Testis (tissue), 2 donors: Measurements from ENCODE around the gene HGFAC.

Experiments used
- POLR2A ChIP-seq: fragments of 450-650 bp; IDR thresholded peaks from one replicate; pipeline ENCODE4 v1.6.1; 2017; ENCODE audit warnings: antibody characterized with exemption, mild to moderate bottlenecking, moderate library complexity
- TF ChIP-seq, protein P1 (sequence below), 3 experiments: fragments of 450-650 bp in 2 of 3; fragments of 200-600 bp in 1 of 3; sonication (generic) in 1 of 3; IDR thresholded peaks; one replicate each; pipeline ENCODE4 v1.5.1; 2016 to 2019; ENCODE audit warnings: antibody characterized with exemption in 3 of 3, mild to moderate bottlenecking in 2 of 3, moderate library complexity in 1 of 3

- TF ChIP-seq POLR2A = no peak
- TF ChIP-seq, protein P1, sequence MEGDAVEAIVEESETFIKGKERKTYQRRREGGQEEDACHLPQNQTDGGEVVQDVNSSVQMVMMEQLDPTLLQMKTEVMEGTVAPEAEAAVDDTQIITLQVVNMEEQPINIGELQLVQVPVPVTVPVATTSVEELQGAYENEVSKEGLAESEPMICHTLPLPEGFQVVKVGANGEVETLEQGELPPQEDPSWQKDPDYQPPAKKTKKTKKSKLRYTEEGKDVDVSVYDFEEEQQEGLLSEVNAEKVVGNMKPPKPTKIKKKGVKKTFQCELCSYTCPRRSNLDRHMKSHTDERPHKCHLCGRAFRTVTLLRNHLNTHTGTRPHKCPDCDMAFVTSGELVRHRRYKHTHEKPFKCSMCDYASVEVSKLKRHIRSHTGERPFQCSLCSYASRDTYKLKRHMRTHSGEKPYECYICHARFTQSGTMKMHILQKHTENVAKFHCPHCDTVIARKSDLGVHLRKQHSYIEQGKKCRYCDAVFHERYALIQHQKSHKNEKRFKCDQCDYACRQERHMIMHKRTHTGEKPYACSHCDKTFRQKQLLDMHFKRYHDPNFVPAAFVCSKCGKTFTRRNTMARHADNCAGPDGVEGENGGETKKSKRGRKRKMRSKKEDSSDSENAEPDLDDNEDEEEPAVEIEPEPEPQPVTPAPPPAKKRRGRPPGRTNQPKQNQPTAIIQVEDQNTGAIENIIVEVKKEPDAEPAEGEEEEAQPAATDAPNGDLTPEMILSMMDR (IDR thresholded peaks at IDR 0.05) = no peak
Observed at GRCh38 chr4:3406431-3406830, 35.3 kb upstream of the HGFAC start.
